Fibroblast of the aortic adventitia (primary cell): ENCODE measurements around the gene CTNNA3. TPM values are rescaled to one million over a fixed set of nuclear protein-coding genes. Genes with fewer than 3 reads are reported as not detected.

Source experiments
- DNase-seq: peaks from one replicate; pipeline ENCODE4 v3.0.0-alpha.2; 2010; ENCODE audit warnings: low read depth
- H3K4me3 ChIP-seq: 2 replicates; pipeline ENCODE4 v1.5.1; 2011; ENCODE audit warnings: low read depth, mild to moderate bottlenecking, control low read depth, low read length, moderate library complexity
- total RNA-seq: library from RNA; depleted of rRNA; stranded (reverse); fragments of >200 nt; gene quantifications from 2 replicates; pipeline ENCODE4 v1.2.3, GENCODE V29; 2012; ENCODE audit warnings: low replicate concordance
- TF ChIP-seq, protein P1 (sequence below): IDR thresholded peaks from 2 replicates; pipeline ENCODE4 v1.5.1; 2011; ENCODE audit warnings: mild to moderate bottlenecking, low read length, control low read depth, inconsistent platforms; ENCODE audit not compliant: insufficient read depth

Gene CTNNA3
- total RNA-seq, 1 donor, result not detected

DNA sequence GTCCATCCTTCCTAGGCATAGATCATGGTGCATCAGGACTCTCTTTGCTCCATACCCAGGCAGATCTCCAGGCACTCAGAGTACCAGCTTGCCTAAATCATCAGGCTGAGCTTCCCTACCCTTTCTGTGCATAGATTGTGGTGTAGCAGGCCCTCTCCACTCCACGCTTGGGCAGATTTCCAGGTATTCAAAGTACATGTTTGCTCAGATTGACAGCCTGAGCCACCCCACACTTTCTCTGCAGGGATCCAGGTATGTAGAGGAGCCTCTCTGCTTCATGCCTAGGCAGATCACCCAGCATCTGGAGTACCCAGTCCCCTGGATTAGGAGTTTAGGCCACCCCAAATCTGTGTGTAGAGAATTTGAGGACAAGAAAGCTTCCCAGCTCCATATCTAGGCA is 1727.6 kb downstream of the CTNNA3 start:
- TF ChIP-seq, protein P1, sequence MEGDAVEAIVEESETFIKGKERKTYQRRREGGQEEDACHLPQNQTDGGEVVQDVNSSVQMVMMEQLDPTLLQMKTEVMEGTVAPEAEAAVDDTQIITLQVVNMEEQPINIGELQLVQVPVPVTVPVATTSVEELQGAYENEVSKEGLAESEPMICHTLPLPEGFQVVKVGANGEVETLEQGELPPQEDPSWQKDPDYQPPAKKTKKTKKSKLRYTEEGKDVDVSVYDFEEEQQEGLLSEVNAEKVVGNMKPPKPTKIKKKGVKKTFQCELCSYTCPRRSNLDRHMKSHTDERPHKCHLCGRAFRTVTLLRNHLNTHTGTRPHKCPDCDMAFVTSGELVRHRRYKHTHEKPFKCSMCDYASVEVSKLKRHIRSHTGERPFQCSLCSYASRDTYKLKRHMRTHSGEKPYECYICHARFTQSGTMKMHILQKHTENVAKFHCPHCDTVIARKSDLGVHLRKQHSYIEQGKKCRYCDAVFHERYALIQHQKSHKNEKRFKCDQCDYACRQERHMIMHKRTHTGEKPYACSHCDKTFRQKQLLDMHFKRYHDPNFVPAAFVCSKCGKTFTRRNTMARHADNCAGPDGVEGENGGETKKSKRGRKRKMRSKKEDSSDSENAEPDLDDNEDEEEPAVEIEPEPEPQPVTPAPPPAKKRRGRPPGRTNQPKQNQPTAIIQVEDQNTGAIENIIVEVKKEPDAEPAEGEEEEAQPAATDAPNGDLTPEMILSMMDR, result no peak
- H3K4me3 ChIP-seq, result no peak overlapping the region
- no peak for DNase-seq

DNA sequence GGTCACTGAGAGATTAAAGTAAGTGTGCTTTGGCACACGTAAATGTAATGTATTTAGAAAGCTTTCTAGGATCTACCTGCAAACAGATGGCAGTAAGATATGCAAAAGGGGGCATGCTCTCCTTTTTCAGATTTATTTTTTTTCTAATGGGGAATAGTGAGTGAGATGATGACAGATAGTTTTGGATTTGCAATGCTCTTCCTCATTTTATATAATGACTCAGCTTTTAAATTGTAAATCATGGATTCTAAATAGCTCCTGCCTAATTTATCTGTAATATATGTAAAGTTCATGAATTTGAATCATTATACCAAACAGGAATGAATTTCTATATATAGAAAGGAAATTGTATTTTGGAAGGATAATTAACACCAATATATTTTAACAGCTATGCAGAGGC is 1731.8 kb downstream of the CTNNA3 start:
- no peak overlapping the region for H3K4me3 ChIP-seq
- TF ChIP-seq, protein P1, result no peak
- no peak for DNase-seq

DNA sequence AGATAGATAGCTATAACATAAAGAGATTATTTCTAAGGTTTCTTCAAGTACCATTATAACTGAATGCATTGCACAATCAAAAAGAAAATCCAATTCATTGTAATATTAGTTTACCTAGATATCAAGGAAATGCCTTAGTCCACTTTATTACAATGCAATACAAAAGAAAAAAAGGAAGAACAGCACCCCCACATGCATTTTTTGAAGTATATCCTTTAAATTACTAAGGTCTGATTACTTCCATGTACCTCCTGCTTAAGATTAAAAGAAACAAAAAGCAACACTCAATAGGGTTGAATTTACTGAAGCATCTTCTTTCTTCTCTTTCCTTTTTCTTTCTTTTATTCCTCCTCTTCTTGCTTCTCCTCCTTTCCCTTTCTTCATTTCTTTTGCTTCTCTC is 1743.9 kb downstream of the CTNNA3 start:
- TF ChIP-seq, protein P1, result no peak
- DNase-seq, result no peak
- H3K4me3 ChIP-seq, result no peak overlapping the region

DNA sequence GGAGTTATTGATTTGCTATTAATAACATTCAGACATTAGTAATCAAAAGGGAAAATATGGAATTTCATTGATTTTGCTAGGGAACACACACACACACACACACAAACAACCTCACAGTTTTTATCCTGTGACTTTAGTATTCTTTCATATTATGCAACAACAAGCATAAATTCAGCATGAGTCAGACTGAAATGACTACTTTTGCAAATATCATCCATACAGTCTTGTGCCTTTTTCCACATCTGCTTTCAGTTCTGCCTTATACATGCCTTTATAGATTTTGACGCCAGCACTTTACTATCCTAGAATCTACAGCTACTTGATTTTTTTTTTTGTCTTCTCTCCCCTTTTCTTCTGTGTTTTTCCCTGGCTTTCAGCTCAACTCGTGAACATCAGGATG is 1745.9 kb downstream of the CTNNA3 start:
- TF ChIP-seq, protein P1, result no peak
- no peak overlapping the region for H3K4me3 ChIP-seq
- no peak for DNase-seq

DNA sequence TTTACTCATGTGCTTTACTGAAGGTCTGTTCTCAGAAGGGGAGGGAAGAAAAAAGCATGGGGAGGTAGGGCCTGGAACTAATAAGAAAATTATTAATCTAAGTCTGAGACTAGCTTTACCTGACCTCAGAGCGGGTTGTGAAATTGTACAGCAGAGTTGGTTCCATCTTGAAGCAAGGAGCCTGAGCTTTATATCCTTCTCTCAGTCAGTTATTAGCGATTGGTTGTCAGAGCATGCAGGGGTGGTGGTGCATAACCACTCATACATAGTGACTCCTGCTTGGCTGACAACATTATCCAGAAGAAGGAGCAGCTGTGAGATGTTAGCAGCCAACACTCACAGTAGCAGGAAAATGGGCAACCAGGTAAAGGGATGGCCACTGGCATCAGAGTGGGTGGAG is 1746.5 kb downstream of the CTNNA3 start:
- TF ChIP-seq, protein P1, result no peak
- no peak overlapping the region for H3K4me3 ChIP-seq
- DNase-seq, result no peak

DNA sequence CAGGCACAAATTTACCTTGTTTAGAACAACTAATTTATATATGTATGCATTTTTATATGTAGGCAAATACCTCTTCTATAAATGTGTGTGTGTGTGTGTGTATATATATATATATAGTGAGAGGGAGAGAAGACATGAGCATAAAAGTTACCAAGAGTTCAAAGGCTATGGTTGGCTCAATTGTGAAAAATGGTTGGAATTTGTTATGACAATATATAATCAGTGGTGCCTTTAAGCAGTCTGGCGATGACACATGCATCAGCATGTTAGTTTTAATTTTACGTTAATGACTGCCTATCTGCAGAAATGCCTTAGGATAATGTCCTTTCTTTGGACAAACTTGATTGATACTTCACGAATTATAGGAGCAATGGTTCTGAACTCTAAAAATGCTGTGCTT is 1750.9 kb downstream of the CTNNA3 start:
- TF ChIP-seq, protein P1, result no peak
- DNase-seq, result no peak
- H3K4me3 ChIP-seq, result no peak overlapping the region

DNA sequence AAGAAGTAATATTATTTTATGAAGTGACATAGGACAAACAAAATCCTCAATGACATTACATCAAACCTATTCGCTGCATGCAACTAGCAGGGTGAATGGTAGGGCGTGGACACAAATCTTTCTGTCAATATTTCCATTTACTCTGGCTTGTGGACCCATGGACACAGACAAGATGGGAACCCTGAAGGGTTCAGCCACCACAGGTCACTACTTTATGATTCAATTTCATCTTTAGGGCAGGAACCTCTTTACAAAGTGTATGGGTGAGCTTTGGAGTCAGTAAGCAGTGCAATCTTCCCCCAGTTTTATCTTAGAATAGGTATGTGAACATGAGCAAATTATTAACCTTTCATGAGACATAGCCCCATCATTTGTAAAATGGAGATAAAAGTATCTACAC is 1752.5 kb downstream of the CTNNA3 start:
- TF ChIP-seq, protein P1, result no peak
- DNase-seq, result no peak
- H3K4me3 ChIP-seq, result no peak overlapping the region
